AG09309 (cell line): ENCODE data around the gene TENT4B.

Experiments
- DNase-seq: peaks from one replicate; pipeline ENCODE4 v3.0.0-alpha.2; 2010; ENCODE audit warnings: low read depth
- H3K4me3 ChIP-seq: 2 replicates; pipeline ENCODE4 v1.5.1; 2011; ENCODE audit warnings: mild to moderate bottlenecking, low read depth, low read length, moderate library complexity; ENCODE audit not compliant: control insufficient read depth
- CTCF ChIP-seq: IDR thresholded peaks from 2 replicates; pipeline ENCODE4 v1.5.1; 2011; ENCODE audit warnings: mild to moderate bottlenecking, low read depth, low read length, inconsistent platforms; ENCODE audit not compliant: insufficient read depth, control insufficient read depth; ENCODE audit errors: missing control alignments

TENT4B gene

GRCh38 chr16:50190292-50190691 lies 37.2 kb downstream of the TENT4B start:
- no peak for DNase-seq
- no peak for TF ChIP-seq CTCF
- H3K4me3 ChIP-seq = no peak overlapping the region

- no peak for TF ChIP-seq CTCF
- no peak for DNase-seq
- no peak overlapping the region for H3K4me3 ChIP-seq
These were observed 39.4 kb downstream of the TENT4B start for GRCh38 chr16:50192386-50193050.

- DNase-seq = no peak
- no peak overlapping the region for H3K4me3 ChIP-seq
- no peak for TF ChIP-seq CTCF
These were observed 40.5 kb downstream of the TENT4B start for GRCh38 chr16:50193594-50193993.

GRCh38 chr16:50195276-50195675 lies 42.2 kb downstream of the TENT4B start:
- no peak overlapping the region for H3K4me3 ChIP-seq
- DNase-seq = peak; percentile 14
- no peak for TF ChIP-seq CTCF

- no peak for DNase-seq
- no peak for TF ChIP-seq CTCF
- H3K4me3 ChIP-seq = no peak overlapping the region
These were observed 42.6 kb downstream of the TENT4B start for GRCh38 chr16:50195756-50196155.

- no peak overlapping the region for H3K4me3 ChIP-seq
- TF ChIP-seq CTCF = no peak
- DNase-seq = no peak
These were observed 44.5 kb downstream of the TENT4B start for GRCh38 chr16:50197582-50197981.
